ENCODE results near the gene IGFBPL1. TPM values are rescaled to one million over a fixed set of nuclear protein-coding genes. Genes with fewer than 3 reads are reported as not detected.

IGFBPL1 gene
- total and polyA plus RNA-seq, 2 of the 13 experiments (the other 11 are each of a cell fraction or from before 2014, with no cell fraction given) = 0.24 TPM; not detected in 1

DNA sequence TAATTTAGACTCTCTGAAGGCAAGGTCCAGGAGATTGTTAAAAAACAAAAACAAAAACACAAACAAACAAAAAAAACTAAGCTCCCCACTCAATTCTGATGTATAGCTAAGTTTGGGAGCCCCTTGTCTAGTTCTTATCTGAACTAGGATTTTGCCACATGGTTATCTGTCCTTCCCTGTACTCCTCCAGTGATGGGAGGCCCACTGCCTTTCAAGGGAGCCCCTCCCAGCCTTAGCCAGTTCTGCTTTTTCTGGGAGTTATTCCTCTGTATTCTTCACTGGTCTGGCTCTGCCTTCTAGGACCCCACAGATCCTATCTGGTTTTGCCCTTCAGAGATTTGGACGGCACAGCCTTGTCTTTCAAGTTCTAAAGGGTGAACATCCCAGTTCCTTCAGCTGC is 33.8 kb downstream of the IGFBPL1 start:
- Histone ChIP-seq H3K4me2 (ENCODE audit: low read depth, low read length) (peak overlapping the region; percentile 14; the same call in 1 of the 2 replicates), H3K36me3 (replicated peaks in 1 of 2; ENCODE audit: control insufficient read depth in 1 of 2, insufficient read depth in 2 of 2, low read length in 2 of 2) (peaks cover 3 to 11% of the 10 kb centered on the region in 2 experiments; a peak in 4 of 5 replicates), H3K9me3 (ENCODE audit: low read length) (no peaks in the 10 kb centered on the region), H3K27me3 (ENCODE audit: control insufficient read depth in 1 of 2, insufficient read depth in 2 of 2, low read length in 2 of 2) (no peaks in the 10 kb centered on the region; a peak in 1 of 5 replicates), H4K20me1 (ENCODE audit: insufficient read depth, low read length) (no peaks in the 10 kb centered on the region), H3K79me2 (ENCODE audit: insufficient read depth, low read length) (peaks cover 29% of the 10 kb centered on the region), H3K4me1 (ENCODE audit: insufficient read depth, low read length) (peaks cover 89% of the 10 kb centered on the region), H3K4me3 (replicated peaks in 1 of 3; ENCODE audit: insufficient read depth in 1 of 3, low read depth in 2 of 3, low read length in 3 of 3) (no peak overlapping the region), H3K27ac (ENCODE audit: extremely low read length, insufficient read depth, low read length) (no peak overlapping the region), H3K9ac (ENCODE audit: insufficient read depth, low read depth, low read length) (no peak overlapping the region), H2AFZ (ENCODE audit: low read length) (no peak overlapping the region)
- ChIA-PET POLR2A (interaction anchor here (1.6 kb wide), 1 partner anchor 12 kb away, joined by 5 read pairs; no protein-coding TSS in a partner anchor), CTCF (ENCODE audit: low intra/inter-chr PET ratio, low total read pairs) (no interaction called here)
- in situ Hi-C loops (cut with HindIII; ENCODE audit: extremely low pct_ligation_motif_present, low pct_unique_long_range_greater_than_20kb) = no loop called here
- TF ChIP-seq ZNF124 (CRISPR knock-in tag; IDR thresholded peaks at IDR 0.05) (no peak), RBAK (CRISPR knock-in tag; IDR thresholded peaks at IDR 0.05) (no peak), CBX1 (IDR thresholded peaks at IDR 0.05; ENCODE audit: low read depth) (no peak), REXO4 (CRISPR knock-in tag; IDR thresholded peaks at IDR 0.05; ENCODE audit: borderline replicate concordance) (no peak), ZNF775 (CRISPR knock-in tag; IDR thresholded peaks at IDR 0.05; ENCODE audit: borderline replicate concordance) (no peak), SMYD3 (CRISPR knock-in tag; IDR thresholded peaks at IDR 0.05) (no peak), IKZF5 (CRISPR knock-in tag; IDR thresholded peaks at IDR 0.05) (no peak), ZNF337 (CRISPR knock-in tag; IDR thresholded peaks at IDR 0.05; ENCODE audit: borderline replicate concordance, low read depth) (no peak), KLF15 (CRISPR knock-in tag; IDR thresholded peaks at IDR 0.05; ENCODE audit: borderline replicate concordance) (no peak), ZNF12 (CRISPR knock-in tag; IDR thresholded peaks at IDR 0.05) (no peak), ZNF138 (CRISPR knock-in tag; IDR thresholded peaks at IDR 0.05; ENCODE audit: low read depth) (no peak), TBL1XR1 (IDR thresholded peaks at IDR 0.05; ENCODE audit: borderline replicate concordance, low read length, partially characterized antibody) (no peak), SMAD3 (CRISPR knock-in tag; IDR thresholded peaks at IDR 0.05) (no peak)
- intact Hi-C loops (cut with micrococcal nuclease; ENCODE audit: unreplicated experiment) = no loop called here
- 50% methylated on average over 1 of the region's 1 CpG for WGBS (ENCODE audit: low lambda C conversion rate)
- FAIRE-seq (no peak), DNase-seq (ENCODE audit: low spot score) (no peak), ATAC-seq (no peak)
- BruUV-seq (replicated peaks) = no TSS peak

Measured in HepG2 (cell line).